Aortic smooth muscle cell (primary cell): ENCODE measurements around the gene KRTAP10-12. TPM values are rescaled to one million over a fixed set of nuclear protein-coding genes. Genes with fewer than 3 reads are reported as not detected.

Experiments
- total RNA-seq: library from RNA; depleted of rRNA; stranded (reverse); fragments of >200 nt; gene quantifications from 2 replicates; pipeline ENCODE4 v1.2.3, GENCODE V29; 2014

KRTAP10-12 gene
- total RNA-seq: not detected in 2 replicates

GRCh38 chr21:44697172-44697810 lies at the start of gene KRTAP10-12:
KRTAP10-12 (plus strand) TSS chr21:44697172; CDS start chr21:44697202, 30 bp downstream.

GRCh38 chr21:44654576-44655175 lies 42.3 kb upstream of the KRTAP10-12 start, which contains the start of gene KRTAP12-4:
KRTAP12-4 (minus strand) TSS chr21:44654659; CDS start chr21:44654614, 45 bp downstream.

DNA sequence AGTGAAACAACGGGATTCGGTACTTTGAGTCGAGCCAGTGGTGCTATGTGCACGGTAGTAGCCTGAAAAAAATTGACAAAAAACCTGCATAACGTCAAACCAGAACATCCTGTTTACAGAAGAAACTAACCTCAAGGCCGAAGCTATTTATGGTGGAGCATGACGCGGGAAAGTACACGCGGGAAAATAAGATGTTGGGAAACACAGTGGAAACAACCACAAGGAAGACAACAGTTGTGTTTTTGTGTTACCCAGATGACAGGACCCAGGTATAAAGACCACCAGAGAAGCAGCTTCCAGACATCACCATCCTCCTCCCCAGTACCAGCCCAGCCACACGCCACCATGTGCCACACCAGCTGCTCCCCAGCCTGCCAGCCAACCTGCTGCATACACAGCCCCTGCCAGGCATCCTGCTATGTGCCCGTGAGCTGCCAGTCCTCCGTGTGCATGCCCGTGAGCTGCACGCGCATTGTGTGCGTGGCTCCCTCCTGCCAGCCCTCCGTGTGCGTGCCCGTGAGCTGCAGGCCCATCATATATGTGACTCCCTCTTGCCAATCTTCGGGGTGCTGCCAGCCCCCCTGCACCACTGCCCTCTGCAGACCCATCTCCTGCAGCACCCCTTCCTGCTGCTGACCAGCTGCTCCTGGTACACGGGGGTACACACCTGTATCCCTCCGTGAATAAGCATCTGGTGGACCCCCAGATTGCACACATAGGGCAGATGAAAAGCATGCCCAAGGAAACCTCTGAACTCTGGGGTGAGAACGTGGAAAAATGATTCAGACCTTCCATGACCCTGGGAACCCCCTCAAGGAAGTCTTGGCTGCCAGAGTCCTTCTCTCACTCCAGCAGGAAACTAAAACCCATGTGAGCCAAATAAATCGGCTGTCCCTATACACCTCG lies 39.1 kb upstream of the KRTAP10-12 start, which contains the start of gene KRTAP12-3:
Gene KRTAP12-3 (plus strand): TSS at position 298 of the 906 bp plus-strand sequence. CDS start 48 bp downstream, at position 346.

DNA sequence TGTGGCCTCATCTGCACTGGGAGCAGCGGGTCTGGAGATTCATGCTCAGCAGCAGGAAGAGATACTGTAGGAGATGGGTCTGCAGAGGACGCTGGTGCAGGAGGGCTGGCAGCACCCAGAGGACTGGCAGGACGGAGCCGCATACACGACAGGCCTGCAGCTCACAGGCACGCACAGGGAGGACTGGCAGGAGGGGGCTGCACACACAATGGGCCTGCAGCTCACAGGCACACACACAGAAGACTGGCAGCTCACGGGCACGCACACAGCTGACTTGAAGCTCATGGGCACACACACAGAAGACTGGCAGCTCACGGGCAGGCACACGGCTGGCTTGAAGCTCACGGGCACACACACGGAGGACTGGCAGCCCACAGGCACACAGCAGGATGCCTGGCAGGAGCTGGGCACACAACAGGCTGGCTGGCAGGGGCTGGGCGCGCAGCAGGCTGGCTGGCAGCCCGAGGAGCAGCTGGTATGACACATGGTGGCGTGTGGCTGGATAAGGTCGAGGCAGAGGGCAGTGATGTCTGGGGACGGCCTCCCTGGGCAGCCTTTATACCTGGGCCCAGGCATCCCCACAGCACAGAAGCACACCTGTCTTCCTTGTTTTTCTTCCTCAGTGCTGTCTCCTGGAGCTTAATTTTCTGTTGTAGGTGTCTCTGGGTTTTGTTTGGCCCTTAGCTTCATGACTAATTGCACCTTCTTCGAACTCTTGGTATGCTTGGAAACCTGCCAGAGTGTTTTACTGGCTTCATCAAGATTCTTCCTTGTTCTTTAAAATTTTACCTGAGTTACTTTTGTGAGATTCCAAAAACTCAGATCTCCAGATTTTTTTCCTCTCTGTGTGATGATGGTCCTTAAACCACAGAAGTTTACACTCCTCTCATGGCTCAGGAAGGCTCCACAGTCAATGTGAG lies 30.3 kb upstream of the KRTAP10-12 start, which contains the start of gene KRTAP12-2:
Gene KRTAP12-2 (minus strand): TSS at position 527 of the 920 bp plus-strand sequence. CDS start 41 bp downstream, at position 486.

DNA sequence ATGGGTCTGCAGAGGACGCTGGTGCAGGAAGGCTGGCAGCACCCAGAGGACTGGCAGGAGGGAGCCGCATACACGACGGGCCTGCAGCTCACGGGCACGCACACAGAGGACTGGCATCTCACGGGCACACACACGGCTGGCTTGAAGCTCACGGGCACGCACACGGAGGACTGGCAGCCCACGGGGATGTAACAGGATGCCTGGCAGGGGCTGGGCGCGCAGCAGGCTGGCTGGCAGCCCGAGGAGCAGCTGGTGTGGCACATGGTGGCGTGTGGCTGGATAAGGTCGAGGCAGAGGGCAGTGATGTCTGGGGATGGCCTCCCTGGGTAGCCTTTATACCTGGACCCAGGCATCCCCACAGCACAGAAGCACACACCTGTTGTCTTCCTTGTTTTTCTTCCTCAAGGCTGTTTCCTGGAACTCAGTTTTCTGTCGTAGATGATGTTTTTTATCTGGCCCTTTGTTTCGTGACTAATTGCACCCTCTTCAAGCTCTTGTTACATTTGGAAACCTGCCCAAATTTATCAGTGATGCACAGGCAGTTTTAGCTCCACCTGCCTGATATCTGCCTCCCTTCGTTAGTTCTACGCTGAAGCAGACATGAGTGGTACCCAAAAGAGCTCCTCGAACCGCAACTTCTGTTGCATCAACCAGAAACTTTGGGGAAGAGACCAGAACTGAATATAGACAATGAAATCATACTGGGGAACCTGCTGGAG lies 15.0 kb upstream of the KRTAP10-12 start, which contains the start of gene KRTAP12-1:
Gene KRTAP12-1 (minus strand): TSS at position 303 of the 719 bp plus-strand sequence. CDS start 40 bp downstream, at position 263.

GRCh38 chr21:44711327-44712202 lies 14.6 kb downstream of the KRTAP10-12 start, which contains the start of gene TSPEAR:
TSPEAR (minus strand) TSS chr21:44711572; CDS start chr21:44711514, 58 bp downstream.

Other genes with a start within 250 kb of the KRTAP10-12 start
- 0.13 and 0.25 TPM in 2 replicates for gene LRRC3, start 241.7 kb upstream of the KRTAP10-12 start, total RNA-seq
- not detected in 2 replicates for gene KRTAP10-1, start 157.0 kb upstream of the KRTAP10-12 start, total RNA-seq
- not detected in 2 replicates for gene KRTAP10-2, start 145.7 kb upstream of the KRTAP10-12 start, total RNA-seq
- gene KRTAP10-3, start 138.4 kb upstream of the KRTAP10-12 start, total RNA-seq: not detected in 2 replicates
- gene KRTAP10-4, start 123.4 kb upstream of the KRTAP10-12 start, total RNA-seq: not detected in 2 replicates
- gene KRTAP10-5, start 116.6 kb upstream of the KRTAP10-12 start, total RNA-seq: not detected in 2 replicates
- not detected in 2 replicates for gene KRTAP10-6, start 104.7 kb upstream of the KRTAP10-12 start, total RNA-seq
- not detected in 2 replicates for gene KRTAP10-7, start 96.6 kb upstream of the KRTAP10-12 start, total RNA-seq
- gene KRTAP10-8, start 85.1 kb upstream of the KRTAP10-12 start, total RNA-seq: not detected in 2 replicates
- gene KRTAP10-9, start 70.1 kb upstream of the KRTAP10-12 start, total RNA-seq: not detected in 2 replicates
- gene KRTAP10-10, start 59.8 kb upstream of the KRTAP10-12 start, total RNA-seq: not detected in 2 replicates
- gene KRTAP10-11, start 50.8 kb upstream of the KRTAP10-12 start, total RNA-seq: not detected in 2 replicates
- not detected in 2 replicates for gene KRTAP12-4, start 42.5 kb upstream of the KRTAP10-12 start, total RNA-seq
- gene KRTAP12-3, start 39.2 kb upstream of the KRTAP10-12 start, total RNA-seq: not detected in 2 replicates
- gene KRTAP12-2, start 30.2 kb upstream of the KRTAP10-12 start, total RNA-seq: not detected in 2 replicates
- gene KRTAP12-1, start 15.0 kb upstream of the KRTAP10-12 start, total RNA-seq: not detected in 2 replicates
- not detected in 2 replicates for gene TSPEAR, start 14.4 kb downstream of the KRTAP10-12 start, total RNA-seq
- 68.0 and 76.8 TPM in 2 replicates for gene UBE2G2, start 104.6 kb downstream of the KRTAP10-12 start, total RNA-seq
- 86.3 and 90.5 TPM in 2 replicates for gene SUMO3, start 120.9 kb downstream of the KRTAP10-12 start, total RNA-seq
- 220 and 298 TPM in 2 replicates for gene PTTG1IP, start 176.5 kb downstream of the KRTAP10-12 start, total RNA-seq
- gene ITGB2, start 223.7 kb downstream of the KRTAP10-12 start, total RNA-seq: 0.06 and 0.13 TPM in 2 replicates
- 13.1 and 17.6 TPM in 2 replicates for gene SLX9, start 242.9 kb downstream of the KRTAP10-12 start, total RNA-seq